SU-DHL-6 (cell line): ENCODE data around the gene SGK2.

Experiments
- H2AFZ ChIP-seq: fragments of 200-600 bp; sonication (generic); 2 replicates; pipeline ENCODE4 v1.6.1; 2014; ENCODE audit warnings: low read depth, mild to moderate bottlenecking, moderate library complexity, mixed read lengths, antibody characterized with exemption, low read length; ENCODE audit not compliant: severe bottlenecking
- H3F3A ChIP-seq: fragments of 200-600 bp; shearing (Covaris generic); 2 replicates; pipeline ENCODE4 v1.6.0; 2016; ENCODE audit warnings: antibody characterized with exemption, mild to moderate bottlenecking; ENCODE audit not compliant: insufficient read depth
- H3K27ac ChIP-seq: fragments of 200-600 bp; sonication (generic); 2 replicates; pipeline ENCODE4 v1.5.1; 2016; ENCODE audit warnings: low read depth, mild to moderate bottlenecking, low read length, moderate library complexity, mixed read lengths
- H3K27me3 ChIP-seq: fragments of 200-600 bp; sonication (generic), shearing (Covaris generic); 2 replicates; pipeline ENCODE4 v1.6.0; 2014; ENCODE audit warnings: mild to moderate bottlenecking, low read length
- H3K36me3 ChIP-seq: fragments of 200-600 bp; sonication (generic); 2 replicates; pipeline ENCODE4 v1.6.1; 2014; ENCODE audit warnings: mild to moderate bottlenecking, low read length, mixed read lengths
- H3K4me2 ChIP-seq: fragments of 300-600, 200-600 bp; shearing (Covaris generic), sonication (generic); 2 replicates; pipeline ENCODE4 v1.6.0; 2014; ENCODE audit warnings: low read length, low read depth, mild to moderate bottlenecking; ENCODE audit not compliant: poor library complexity, severe bottlenecking
- H3K4me3 ChIP-seq: fragments of 200-600 bp; sonication (generic); 2 replicates; pipeline ENCODE4 v1.5.1; 2014; ENCODE audit warnings: antibody characterized with exemption, low read length, mild to moderate bottlenecking, mixed read lengths; ENCODE audit not compliant: insufficient read depth, poor library complexity, severe bottlenecking
- H3K79me2 ChIP-seq: fragments of 200-600 bp; sonication (generic); 2 replicates; pipeline ENCODE4 v1.6.1; 2014; ENCODE audit warnings: mild to moderate bottlenecking, low read length, moderate library complexity; ENCODE audit not compliant: insufficient read depth
- H3K9ac ChIP-seq: fragments of 200-600 bp; sonication (generic); 2 replicates; pipeline ENCODE4 v1.7.0; 2014; ENCODE audit warnings: mild to moderate bottlenecking, low read length
- H3K9me2 ChIP-seq: fragments of 200-600 bp; sonication (generic); replicated peaks from 2 replicates; pipeline ENCODE4 v1.6.1; 2014; ENCODE audit warnings: low read length; ENCODE audit not compliant: insufficient read depth
- H3K9me3 ChIP-seq: fragments of 200-600 bp; sonication (generic); 2 replicates; pipeline ENCODE4 v1.6.1; 2014; ENCODE audit warnings: low read length, mixed read lengths; ENCODE audit not compliant: insufficient read depth
- H4K20me1 ChIP-seq: fragments of 200-600 bp; sonication (generic); 2 replicates; pipeline ENCODE4 v1.6.1; 2014; ENCODE audit warnings: low read depth, mild to moderate bottlenecking, antibody characterized with exemption, low read length, moderate library complexity, mixed read lengths
- CTCF ChIP-seq: fragments of 200-600 bp; sonication (generic); IDR thresholded peaks from one replicate; pipeline ENCODE4 v1.5.1; 2017; ENCODE audit warnings: antibody characterized with exemption, mild to moderate bottlenecking, low read length, moderate library complexity; ENCODE audit not compliant: insufficient read depth, poor library complexity, severe bottlenecking
- EZH2phosphoT487 ChIP-seq: fragments of 200-600 bp; sonication (generic), shearing (Covaris generic); conservative IDR thresholded peaks from 2 replicates; pipeline ENCODE4 v1.6.1; 2018; ENCODE audit warnings: mild to moderate bottlenecking, antibody characterized with exemption, low read length, moderate library complexity, mixed read lengths

The SGK2 gene

GRCh38 chr20:43528258-43528875, 30.5 kb upstream of the SGK2 start:
- Histone ChIP-seq H2AFZ (no peak overlapping the region), H4K20me1 (no peaks in the 10 kb centered on the region), H3K9me2 (no peaks in the 10 kb centered on the region), H3K9me3 (no peaks in the 10 kb centered on the region), H3F3A (no peaks in the 10 kb centered on the region), H3K4me3 (no peak overlapping the region), H3K4me2 (no peak overlapping the region), H3K27ac (no peak overlapping the region), H3K9ac (no peak overlapping the region), H3K27me3 (no peaks in the 10 kb centered on the region), H3K36me3 (no peaks in the 10 kb centered on the region), H3K79me2 (no peaks in the 10 kb centered on the region)
- no peak for TF ChIP-seq CTCF
- TF ChIP-seq EZH2phosphoT487: no peak

DNA sequence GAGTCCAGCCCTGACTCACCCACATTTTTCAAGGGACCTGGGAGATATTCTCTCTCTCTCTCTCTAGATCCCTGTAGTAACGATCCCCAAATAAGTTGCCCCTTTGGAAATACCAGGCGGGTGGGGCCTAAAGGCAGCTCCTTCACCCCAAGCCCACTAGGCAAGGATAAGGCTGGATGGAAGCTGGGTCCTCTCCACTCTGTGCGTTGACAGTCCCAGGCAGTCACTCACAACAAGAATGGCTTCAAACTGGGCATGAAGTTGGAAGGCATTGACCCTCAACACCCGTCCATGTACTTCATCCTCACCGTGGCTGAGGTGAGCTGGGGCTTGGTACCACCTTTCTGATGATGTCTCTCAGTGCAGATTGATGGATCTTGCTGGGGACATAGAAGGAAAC, 29.8 kb upstream of the SGK2 start:
- H3K27me3 ChIP-seq: no peaks in the 10 kb centered on the region
- no peak overlapping the region for H2AFZ ChIP-seq
- H3K9me2 ChIP-seq: no peaks in the 10 kb centered on the region
- no peaks in the 10 kb centered on the region for H3K79me2 ChIP-seq
- H3K9ac ChIP-seq: no peak overlapping the region
- no peak overlapping the region for H3K27ac ChIP-seq
- H3K4me3 ChIP-seq: no peak overlapping the region
- TF ChIP-seq EZH2phosphoT487: no peak
- no peak for TF ChIP-seq CTCF
- no peaks in the 10 kb centered on the region for H3F3A ChIP-seq
- no peaks in the 10 kb centered on the region for H4K20me1 ChIP-seq
- no peaks in the 10 kb centered on the region for H3K36me3 ChIP-seq
- H3K4me2 ChIP-seq: no peak overlapping the region
- no peaks in the 10 kb centered on the region for H3K9me3 ChIP-seq

GRCh38 chr20:43529457-43530153, 29.2 kb upstream of the SGK2 start:
- Histone ChIP-seq H3K27me3 (no peaks in the 10 kb centered on the region), H2AFZ (no peak overlapping the region), H4K20me1 (no peaks in the 10 kb centered on the region), H3F3A (no peaks in the 10 kb centered on the region), H3K27ac (no peak overlapping the region), H3K9me2 (no peaks in the 10 kb centered on the region), H3K4me2 (no peak overlapping the region), H3K79me2 (no peaks in the 10 kb centered on the region), H3K9me3 (no peaks in the 10 kb centered on the region), H3K4me3 (no peak overlapping the region), H3K9ac (no peak overlapping the region), H3K36me3 (no peaks in the 10 kb centered on the region)
- TF ChIP-seq EZH2phosphoT487: no peak
- no peak for TF ChIP-seq CTCF
